ENCODE results near the gene MACROD2.

The MACROD2 gene

DNA sequence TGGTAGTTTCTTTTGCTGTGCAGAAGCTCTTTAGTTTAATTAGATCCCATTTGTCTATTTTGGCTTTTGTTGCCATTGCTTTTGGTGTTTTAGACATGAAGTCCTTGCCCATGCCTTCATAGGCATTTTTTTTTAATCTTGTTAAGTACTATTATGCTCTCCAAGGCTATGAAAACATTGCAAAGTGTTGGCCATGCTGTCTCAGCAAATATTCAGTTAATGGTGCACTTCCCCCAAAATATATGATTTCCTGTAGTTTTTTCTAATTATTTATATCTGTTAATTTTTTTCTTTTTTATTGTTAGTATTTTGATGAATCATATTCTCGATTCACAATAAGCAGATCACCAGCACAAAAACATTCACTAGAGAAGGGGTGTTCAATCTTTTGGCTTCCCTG, 1148.2 kb downstream of the MACROD2 start:
- no peak overlapping the region for H3K4me3 ChIP-seq (ENCODE audit: low read depth, low read length)
- H3K9me3 ChIP-seq (ENCODE audit: control insufficient read depth, insufficient read depth, low read depth, low read length) = no peaks in the 10 kb centered on the region
- H3K36me3 ChIP-seq (ENCODE audit: control insufficient read depth in 2 of 2, insufficient read depth in 1 of 2, low read length in 2 of 2) = no peaks in the 10 kb centered on the region
- no peak for TF ChIP-seq MYNN (tag by site-specific recombination; IDR thresholded peaks at IDR 0.05; ENCODE audit: borderline replicate concordance)
- no peak for TF ChIP-seq ZSCAN23 (tag by site-specific recombination; IDR thresholded peaks at IDR 0.05)
- TF ChIP-seq, protein P1, sequence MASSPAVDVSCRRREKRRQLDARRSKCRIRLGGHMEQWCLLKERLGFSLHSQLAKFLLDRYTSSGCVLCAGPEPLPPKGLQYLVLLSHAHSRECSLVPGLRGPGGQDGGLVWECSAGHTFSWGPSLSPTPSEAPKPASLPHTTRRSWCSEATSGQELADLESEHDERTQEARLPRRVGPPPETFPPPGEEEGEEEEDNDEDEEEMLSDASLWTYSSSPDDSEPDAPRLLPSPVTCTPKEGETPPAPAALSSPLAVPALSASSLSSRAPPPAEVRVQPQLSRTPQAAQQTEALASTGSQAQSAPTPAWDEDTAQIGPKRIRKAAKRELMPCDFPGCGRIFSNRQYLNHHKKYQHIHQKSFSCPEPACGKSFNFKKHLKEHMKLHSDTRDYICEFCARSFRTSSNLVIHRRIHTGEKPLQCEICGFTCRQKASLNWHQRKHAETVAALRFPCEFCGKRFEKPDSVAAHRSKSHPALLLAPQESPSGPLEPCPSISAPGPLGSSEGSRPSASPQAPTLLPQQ (tag by site-specific recombination; IDR thresholded peaks at IDR 0.05) = no peak
- H3K27ac ChIP-seq (ENCODE audit: extremely low read depth, low read depth, low read length) = no peak overlapping the region
- POLR2A ChIA-PET = no interaction called here
- CTCF ChIA-PET = no interaction called here
- peaks cover 11% of the 10 kb centered on the region; the same call in 1 of the 2 replicates for H3K4me1 ChIP-seq (ENCODE audit: control insufficient read depth, insufficient read depth, low read length)

- TF ChIP-seq ZNF274 (IDR thresholded peaks at IDR 0.05; ENCODE audit: low read length) (no peak), ZNF274 (tag by site-specific recombination; IDR thresholded peaks at IDR 0.05; ENCODE audit: borderline replicate concordance) (no peak), ZNF155 (tag by site-specific recombination; IDR thresholded peaks at IDR 0.05) (no peak), ZNF645 (tag by site-specific recombination; IDR thresholded peaks at IDR 0.05) (no peak), ZNF404 (tag by site-specific recombination; IDR thresholded peaks at IDR 0.05) (no peak), ZBTB6 (tag by site-specific recombination; IDR thresholded peaks at IDR 0.05) (no peak), ZNF324 (tag by site-specific recombination; IDR thresholded peaks at IDR 0.05) (no peak), PRDM1 (tag by site-specific recombination; IDR thresholded peaks at IDR 0.05) (no peak), ZFP37 (tag by site-specific recombination; IDR thresholded peaks at IDR 0.05) (no peak), ZNF558 (tag by site-specific recombination; IDR thresholded peaks at IDR 0.05) (no peak), RBAK (tag by site-specific recombination; IDR thresholded peaks at IDR 0.05) (no peak), KLF9 (tag by site-specific recombination; IDR thresholded peaks at IDR 0.05; ENCODE audit: low read depth) (no peak), WT1 (tag by site-specific recombination; IDR thresholded peaks at IDR 0.05) (no peak), ZSCAN23 (tag by site-specific recombination; IDR thresholded peaks at IDR 0.05) (no peak)
- Histone ChIP-seq H3K27ac (ENCODE audit: extremely low read depth, low read depth, low read length) (no peak overlapping the region), H3K4me1 (ENCODE audit: control insufficient read depth, insufficient read depth, low read length) (peaks cover 7% of the 10 kb centered on the region; the same call in 1 of the 2 replicates), H3K9me3 (ENCODE audit: control insufficient read depth, insufficient read depth, low read depth, low read length) (no peaks in the 10 kb centered on the region), H3K36me3 (ENCODE audit: control insufficient read depth in 2 of 2, insufficient read depth in 1 of 2, low read length in 2 of 2) (no peaks in the 10 kb centered on the region), H3K4me3 (ENCODE audit: low read depth, low read length) (no peak overlapping the region)
- POLR2A ChIA-PET = no interaction called here
- CTCF ChIA-PET = no interaction called here
These were observed 1149.6 kb downstream of the MACROD2 start for GRCh38 chr20:15144916-15145315.

DNA sequence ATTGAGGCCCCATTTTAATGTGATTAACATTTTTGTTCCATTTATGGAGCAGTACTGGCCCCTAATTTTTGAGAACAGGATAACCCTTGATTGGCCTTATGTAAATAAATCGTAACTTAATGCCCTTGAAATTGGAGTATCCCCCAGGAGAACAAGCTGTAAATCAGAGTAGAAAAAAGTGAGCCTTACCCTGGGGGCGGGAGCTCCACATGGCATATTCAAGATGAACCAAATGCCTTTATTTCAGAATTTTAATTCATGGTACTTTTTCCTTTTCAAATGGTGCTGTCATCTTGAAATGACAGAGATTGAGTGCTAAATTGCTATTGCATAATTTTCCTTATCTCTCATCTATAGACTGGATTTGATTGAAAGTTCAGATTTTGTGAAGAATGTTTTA, 1151.6 kb downstream of the MACROD2 start:
- H3K4me3 ChIP-seq (ENCODE audit: low read depth, low read length) = no peak overlapping the region
- ChIA-PET POLR2A (no interaction called here), CTCF (no interaction called here)
- H3K9me3 ChIP-seq (ENCODE audit: control insufficient read depth, insufficient read depth, low read depth, low read length) = no peaks in the 10 kb centered on the region
- no peaks in the 10 kb centered on the region for H3K36me3 ChIP-seq (ENCODE audit: control insufficient read depth in 2 of 2, insufficient read depth in 1 of 2, low read length in 2 of 2)
- H3K4me1 ChIP-seq (ENCODE audit: control insufficient read depth, insufficient read depth, low read length) = peaks cover 7% of the 10 kb centered on the region; the same call in 1 of the 2 replicates
- no peak overlapping the region for H3K27ac ChIP-seq (ENCODE audit: extremely low read depth, low read depth, low read length)
- TF ChIP-seq TCF7L2 (IDR thresholded peaks at IDR 0.05; ENCODE audit: borderline replicate concordance, low read depth, low read length) (peak; percentile 74), ZNF544 (tag by site-specific recombination; IDR thresholded peaks at IDR 0.05) (no peak), ZNF274 (IDR thresholded peaks at IDR 0.05; ENCODE audit: low read length) (no peak), ZNF274 (tag by site-specific recombination; IDR thresholded peaks at IDR 0.05; ENCODE audit: borderline replicate concordance) (no peak), MYNN (tag by site-specific recombination; IDR thresholded peaks at IDR 0.05; ENCODE audit: borderline replicate concordance) (no peak), ZNF473 (tag by site-specific recombination; IDR thresholded peaks at IDR 0.05) (no peak), ZNF513 (tag by site-specific recombination; IDR thresholded peaks at IDR 0.05) (no peak), ZNF366 (tag by site-specific recombination; conservative IDR thresholded peaks at IDR 0.05) (no peak), ZNF792 (tag by site-specific recombination; IDR thresholded peaks at IDR 0.05) (no peak), ZNF791 (tag by site-specific recombination; IDR thresholded peaks at IDR 0.05) (no peak), KLF8 (tag by site-specific recombination; IDR thresholded peaks at IDR 0.05) (no peak), ZNF571 (tag by site-specific recombination; IDR thresholded peaks at IDR 0.05) (no peak), ZNF16 (tag by site-specific recombination; IDR thresholded peaks at IDR 0.05; ENCODE audit: low read depth) (no peak), ZSCAN18 (tag by site-specific recombination; IDR thresholded peaks at IDR 0.05) (no peak), GLIS1 (tag by site-specific recombination; IDR thresholded peaks at IDR 0.05) (0 out of 2 replicates have a peak, but pooled peaks have one; percentile 16)
